Hepatocyte (in vitro differentiated cells): ENCODE measurements around the gene EXOC7.

Experiments used
- EZH2phosphoT487 ChIP-seq: fragments of 200-600 bp; sonication (generic); IDR thresholded peaks from one replicate; pipeline ENCODE4 v1.6.1; 2018; ENCODE audit warnings: antibody characterized with exemption, mild to moderate bottlenecking, low read depth, moderate library complexity; ENCODE audit not compliant: unreplicated experiment, severe bottlenecking
- TF ChIP-seq, protein P1 (sequence below): fragments of 200-600 bp; sonication (generic); IDR thresholded peaks from 2 replicates; pipeline ENCODE4 v1.5.1; 2016; ENCODE audit warnings: antibody characterized with exemption, mild to moderate bottlenecking; ENCODE audit not compliant: poor library complexity

DNA sequence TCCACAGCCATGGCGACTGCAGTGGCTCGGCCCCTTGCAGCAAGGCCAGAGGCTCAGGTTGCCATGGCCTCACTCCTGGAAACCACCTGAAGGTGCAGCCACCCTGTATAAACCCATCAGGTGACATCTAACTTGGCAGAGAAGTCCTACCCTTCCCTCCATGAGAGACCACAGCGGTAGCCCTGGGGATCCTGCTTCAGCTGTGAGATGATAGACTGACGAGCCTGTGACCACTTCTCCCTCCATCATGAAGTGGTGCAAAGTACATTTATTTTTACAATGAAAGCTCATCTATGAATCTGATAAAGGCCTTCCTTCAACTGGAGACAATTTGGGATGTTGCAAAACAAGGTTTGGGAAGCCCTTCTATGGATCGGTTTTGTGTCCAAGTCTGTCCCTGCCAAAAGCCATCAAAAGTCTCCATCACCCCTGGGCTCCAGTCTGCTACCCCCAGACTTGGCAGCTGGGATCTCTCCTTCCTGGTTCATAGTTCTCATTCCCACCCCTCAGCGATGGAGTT lies 22.8 kb downstream of the EXOC7 start:
- TF ChIP-seq, protein P1, sequence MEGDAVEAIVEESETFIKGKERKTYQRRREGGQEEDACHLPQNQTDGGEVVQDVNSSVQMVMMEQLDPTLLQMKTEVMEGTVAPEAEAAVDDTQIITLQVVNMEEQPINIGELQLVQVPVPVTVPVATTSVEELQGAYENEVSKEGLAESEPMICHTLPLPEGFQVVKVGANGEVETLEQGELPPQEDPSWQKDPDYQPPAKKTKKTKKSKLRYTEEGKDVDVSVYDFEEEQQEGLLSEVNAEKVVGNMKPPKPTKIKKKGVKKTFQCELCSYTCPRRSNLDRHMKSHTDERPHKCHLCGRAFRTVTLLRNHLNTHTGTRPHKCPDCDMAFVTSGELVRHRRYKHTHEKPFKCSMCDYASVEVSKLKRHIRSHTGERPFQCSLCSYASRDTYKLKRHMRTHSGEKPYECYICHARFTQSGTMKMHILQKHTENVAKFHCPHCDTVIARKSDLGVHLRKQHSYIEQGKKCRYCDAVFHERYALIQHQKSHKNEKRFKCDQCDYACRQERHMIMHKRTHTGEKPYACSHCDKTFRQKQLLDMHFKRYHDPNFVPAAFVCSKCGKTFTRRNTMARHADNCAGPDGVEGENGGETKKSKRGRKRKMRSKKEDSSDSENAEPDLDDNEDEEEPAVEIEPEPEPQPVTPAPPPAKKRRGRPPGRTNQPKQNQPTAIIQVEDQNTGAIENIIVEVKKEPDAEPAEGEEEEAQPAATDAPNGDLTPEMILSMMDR = no peak
- TF ChIP-seq EZH2phosphoT487 = no peak
